Uterus (tissue), 4 donors: ENCODE measurements around the gene IGFN1. TPM values are rescaled to one million over a fixed set of nuclear protein-coding genes. Genes with fewer than 3 reads are reported as not detected.

Experiments used
- DNase-seq, 2 donors: peaks; one replicate each; pipeline ENCODE4 v3.0.0-alpha.2; 2019 to 2020
- H3K27ac ChIP-seq, 2 donors: fragments of 200-600 bp; sonication (generic); 1 replicate in 1 of 2; 2 replicates in 1 of 2; pipeline ENCODE4 v1.5.1; 2016 to 2018
- H3K27me3 ChIP-seq, 2 donors: fragments of 200-600 bp; sonication (generic); one replicate each; pipeline ENCODE4 v1.5.1; 2018 to 2019; ENCODE audit warnings: control low read depth in 1 of 2
- H3K36me3 ChIP-seq, 2 donors: fragments of 200-600 bp; sonication (generic); one replicate each; pipeline ENCODE4 v1.5.1; 2019; ENCODE audit warnings: control low read depth in 1 of 2
- H3K4me1 ChIP-seq, 2 donors: fragments of 200-600 bp; sonication (generic); one replicate each; pipeline ENCODE4 v1.5.1; 2018 to 2019; ENCODE audit warnings: control low read depth in 1 of 2
- H3K4me3 ChIP-seq, 2 donors: fragments of 200-600 bp; sonication (generic); 1 replicate in 1 of 2; 2 replicates in 1 of 2; pipeline ENCODE4 v1.5.1; 2018 to 2019; ENCODE audit warnings: mild to moderate bottlenecking in 1 of 2
- H3K9me3 ChIP-seq, 2 donors: fragments of 200-600 bp; sonication (generic); one replicate each; pipeline ENCODE4 v1.5.1; 2019; ENCODE audit warnings: control low read depth in 1 of 2
- CTCF ChIP-seq, 4 experiments: fragments of 200-600 bp in 2 of 4; fragments of 450-650 bp in 2 of 4; sonication (generic) in 2 of 4; IDR thresholded peaks; one replicate each; pipeline ENCODE4 v1.5.1; 2016 to 2019; ENCODE audit warnings: antibody characterized with exemption in 4 of 4, mild to moderate bottlenecking in 2 of 4, moderate library complexity in 1 of 4
- POLR2A ChIP-seq, 2 donors: fragments of 450-650 bp; IDR thresholded peaks; one replicate each; pipeline ENCODE4 v1.6.1; 2016; ENCODE audit warnings: antibody characterized with exemption in 2 of 2, mild to moderate bottlenecking in 1 of 2, moderate library complexity in 1 of 2
- intact Hi-C: fragments of 100-400 bp; cut with DNase I; formaldehyde crosslinking; loops from one replicate; pipeline ENCODE4 v1.15.1; 2023; ENCODE audit warnings: low total_unique reads
- total RNA-seq, 4 donors: library from RNA; depleted of rRNA in 3 of 4; stranded (reverse); fragments of >200 nt in 3 of 4; gene quantifications; one replicate each; pipeline versions ENCODE4 v1.1.0 to v1.2.4, GENCODE V29; 2014 to 2023
- donor health status: DM: yes; HTN: yes; CAD: no.

IGFN1 gene
- total RNA-seq, 4 donors from 2014 or later: 0.51 to 5.4 (median 2.1) TPM; not detected in 1

GRCh38 chr1:201223852-201224665, 33.4 kb downstream of the IGFN1 start:
- DNase-seq: no peak

DNA sequence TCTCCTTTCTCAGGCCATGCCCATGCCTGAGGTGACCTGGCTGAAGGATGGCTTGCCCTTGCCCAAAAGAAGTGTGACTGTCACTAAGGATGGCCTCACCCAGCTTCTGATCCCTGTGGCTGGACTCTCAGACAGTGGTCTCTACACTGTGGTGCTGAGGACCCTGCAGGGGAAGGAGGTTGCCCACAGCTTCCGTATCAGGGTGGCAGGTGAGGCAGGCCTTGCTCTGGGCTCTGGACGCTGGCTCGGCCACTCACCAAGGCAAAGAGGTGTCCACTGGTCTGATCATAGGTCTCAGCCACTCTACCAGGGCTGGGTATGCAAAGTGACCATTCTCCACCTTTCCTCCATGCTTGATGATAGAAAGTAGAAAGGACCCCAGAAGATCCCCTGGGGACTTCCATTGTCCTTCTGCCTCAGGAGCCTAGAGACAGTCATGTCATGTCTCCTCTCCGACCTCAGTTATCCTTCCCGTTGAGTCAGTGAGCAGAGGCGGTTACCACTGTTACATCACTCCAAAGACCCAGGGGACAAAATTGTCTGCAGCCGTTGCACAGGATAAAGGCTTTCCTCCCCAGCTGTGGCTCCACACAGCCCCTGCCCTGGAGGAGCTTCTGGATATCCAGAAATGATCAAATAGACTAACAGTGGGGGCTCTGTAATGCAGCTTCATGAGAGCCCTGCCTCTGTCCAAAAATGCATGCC, 34.2 kb downstream of the IGFN1 start:
- Histone ChIP-seq H3K4me3 (no peak overlapping the region), H3K9me3 (no peaks in the 10 kb centered on the region), H3K36me3 (no peaks in the 10 kb centered on the region), H3K27me3 (no peaks in the 10 kb centered on the region), H3K27ac (no peak overlapping the region), H3K4me1 (no peaks in the 10 kb centered on the region)
- DNase-seq: no peak
- TF ChIP-seq POLR2A (IDR thresholded peaks at IDR 0.05) (no peak), CTCF (IDR thresholded peaks at IDR 0.05) (no peak)
- intact Hi-C loops: no loop called here

More at GRCh38 chr1:201223852-201224665, 33.4 kb downstream of the IGFN1 start:
- H3K4me1 ChIP-seq: no peaks in the 10 kb centered on the region
- H3K36me3 ChIP-seq: no peaks in the 10 kb centered on the region
- no peak overlapping the region for H3K4me3 ChIP-seq
- no peak overlapping the region for H3K27ac ChIP-seq
- H3K27me3 ChIP-seq: no peaks in the 10 kb centered on the region
- intact Hi-C loops: no loop called here
- TF ChIP-seq POLR2A (IDR thresholded peaks at IDR 0.05): no peak
- no peak for TF ChIP-seq CTCF (IDR thresholded peaks at IDR 0.05)
- no peaks in the 10 kb centered on the region for H3K9me3 ChIP-seq

- H3K27me3 ChIP-seq: no peaks in the 10 kb centered on the region
- H3K4me3 ChIP-seq: no peak overlapping the region
- H3K27ac ChIP-seq: no peak overlapping the region
- TF ChIP-seq POLR2A (IDR thresholded peaks at IDR 0.05): no peak
- TF ChIP-seq CTCF (IDR thresholded peaks at IDR 0.05): no peak
- no peaks in the 10 kb centered on the region for H3K9me3 ChIP-seq
- intact Hi-C loops: no loop called here
- H3K36me3 ChIP-seq: no peaks in the 10 kb centered on the region
- no peak for DNase-seq
- H3K4me1 ChIP-seq: no peaks in the 10 kb centered on the region
Measured at GRCh38 chr1:201226178-201226514, 35.5 kb downstream of the IGFN1 start.

DNA sequence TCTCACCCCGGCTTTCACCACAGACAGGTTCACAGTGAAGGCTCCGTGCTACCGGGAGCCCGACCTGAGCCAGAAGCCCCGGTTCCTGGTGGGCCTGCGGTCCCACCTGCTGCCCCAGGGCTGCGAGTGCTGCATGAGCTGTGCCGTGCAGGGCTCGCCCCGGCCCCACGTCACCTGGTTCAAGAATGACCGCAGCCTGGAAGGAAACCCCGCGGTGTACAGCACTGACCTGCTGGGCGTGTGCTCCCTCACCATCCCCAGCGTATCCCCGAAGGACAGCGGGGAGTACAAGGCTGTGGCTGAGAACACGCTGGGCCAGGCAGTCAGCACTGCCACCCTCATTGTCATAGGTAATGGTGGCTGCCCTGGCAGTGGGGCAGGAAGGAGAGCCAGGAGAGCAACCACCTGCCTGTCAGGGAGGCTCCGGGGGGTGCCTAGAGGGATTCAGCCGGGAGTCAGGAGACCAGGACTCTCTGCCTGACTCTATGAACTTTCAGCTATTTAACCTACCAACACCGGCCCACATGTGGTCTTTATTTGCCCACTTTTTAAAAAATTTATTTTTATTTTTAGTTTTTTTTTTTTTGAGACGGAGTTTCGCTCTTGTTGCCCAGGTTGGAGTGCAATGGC, 36.4 kb downstream of the IGFN1 start:
- no peaks in the 10 kb centered on the region for H3K27me3 ChIP-seq
- TF ChIP-seq CTCF (IDR thresholded peaks at IDR 0.05) (no peak), POLR2A (IDR thresholded peaks at IDR 0.05) (no peak)
- peak in 1 of 2 donors; percentile 10 for DNase-seq
- H3K36me3 ChIP-seq: no peaks in the 10 kb centered on the region
- H3K9me3 ChIP-seq: no peaks in the 10 kb centered on the region
- no peaks in the 10 kb centered on the region for H3K4me1 ChIP-seq
- intact Hi-C loops: no loop called here
- no peak overlapping the region for H3K27ac ChIP-seq
- no peak overlapping the region for H3K4me3 ChIP-seq
